HG02870 (cell line): ENCODE data around the gene RNF212.

ENCODE experiments used
- ATAC-seq: cut with Tn5 transposase; IDR thresholded peaks from one replicate; pipeline ENCODE4 v1.9.1; 2021; ENCODE audit warnings: mild to moderate bottlenecking, moderate library complexity; ENCODE audit not compliant: unreplicated experiment

The RNF212 gene

DNA sequence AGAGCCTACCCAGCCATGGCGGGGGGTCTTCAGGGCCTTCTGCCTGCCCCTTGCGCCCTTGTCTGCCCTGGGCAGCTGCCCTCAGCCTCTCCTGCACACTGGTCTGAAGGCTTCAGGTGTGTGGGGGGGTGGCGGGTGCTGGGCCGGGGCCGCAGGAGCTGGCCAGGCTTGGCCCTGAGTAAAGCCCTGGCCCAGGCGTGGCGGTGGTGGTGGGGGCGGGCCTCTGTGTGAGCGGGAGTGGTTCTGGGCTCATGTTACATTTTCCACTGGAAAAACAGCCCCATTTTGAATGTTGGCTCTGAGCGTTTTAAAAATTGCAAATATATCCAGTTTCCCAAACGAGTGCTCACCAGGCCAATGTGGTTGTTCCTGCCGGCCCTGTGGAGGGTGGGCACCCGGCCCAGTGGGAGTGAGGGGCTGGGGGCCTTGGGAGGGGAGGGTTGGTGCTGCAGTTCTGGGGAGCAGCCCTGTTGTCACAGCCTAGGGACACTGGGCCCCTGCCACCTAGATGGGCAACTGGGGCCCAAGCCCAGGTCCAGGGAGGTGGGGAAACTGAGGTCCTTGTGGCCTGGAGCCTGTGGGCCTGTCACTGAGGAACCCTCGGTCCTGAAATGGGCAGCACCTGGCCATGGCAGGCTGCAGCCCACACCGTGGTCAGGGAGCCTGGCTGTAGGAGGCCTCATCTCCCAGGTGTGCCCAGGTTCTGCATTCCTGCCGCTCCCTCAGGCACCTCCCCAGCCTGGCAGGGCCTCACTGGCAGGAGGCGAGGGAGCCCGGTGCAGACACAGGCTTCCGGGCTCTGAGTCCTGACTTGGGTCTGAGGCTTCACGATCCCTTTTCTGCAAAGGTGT lies 73.6 kb downstream of the RNF212 start:
- no peak for ATAC-seq

DNA sequence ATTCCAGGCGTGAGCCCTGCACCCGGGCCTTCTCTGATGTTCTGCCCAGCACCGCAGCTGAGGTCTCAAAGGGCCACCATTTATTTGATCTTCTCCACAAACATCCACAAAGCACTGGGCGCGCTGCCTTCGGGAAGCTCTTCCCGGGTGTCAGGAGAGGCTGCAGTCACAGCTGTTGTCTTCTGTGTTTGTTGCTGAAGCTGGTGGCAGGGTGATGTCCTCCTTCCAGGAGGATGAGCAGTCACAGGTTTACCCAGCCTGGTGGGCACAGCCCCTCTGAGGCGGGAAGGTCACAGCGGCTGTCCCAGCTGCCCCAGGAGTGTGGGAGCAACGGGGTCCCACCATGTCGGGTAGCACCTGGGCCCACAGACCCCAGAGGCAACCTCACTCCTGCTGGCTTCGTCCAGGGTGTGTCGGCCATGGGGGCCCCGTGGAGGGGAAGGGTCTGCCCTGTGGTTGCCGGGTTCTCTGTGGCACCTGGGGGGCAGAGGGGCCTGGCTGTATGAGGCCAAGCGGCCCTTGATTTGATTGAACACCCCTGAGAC lies 74.3 kb downstream of the RNF212 start:
- no peak for ATAC-seq

DNA sequence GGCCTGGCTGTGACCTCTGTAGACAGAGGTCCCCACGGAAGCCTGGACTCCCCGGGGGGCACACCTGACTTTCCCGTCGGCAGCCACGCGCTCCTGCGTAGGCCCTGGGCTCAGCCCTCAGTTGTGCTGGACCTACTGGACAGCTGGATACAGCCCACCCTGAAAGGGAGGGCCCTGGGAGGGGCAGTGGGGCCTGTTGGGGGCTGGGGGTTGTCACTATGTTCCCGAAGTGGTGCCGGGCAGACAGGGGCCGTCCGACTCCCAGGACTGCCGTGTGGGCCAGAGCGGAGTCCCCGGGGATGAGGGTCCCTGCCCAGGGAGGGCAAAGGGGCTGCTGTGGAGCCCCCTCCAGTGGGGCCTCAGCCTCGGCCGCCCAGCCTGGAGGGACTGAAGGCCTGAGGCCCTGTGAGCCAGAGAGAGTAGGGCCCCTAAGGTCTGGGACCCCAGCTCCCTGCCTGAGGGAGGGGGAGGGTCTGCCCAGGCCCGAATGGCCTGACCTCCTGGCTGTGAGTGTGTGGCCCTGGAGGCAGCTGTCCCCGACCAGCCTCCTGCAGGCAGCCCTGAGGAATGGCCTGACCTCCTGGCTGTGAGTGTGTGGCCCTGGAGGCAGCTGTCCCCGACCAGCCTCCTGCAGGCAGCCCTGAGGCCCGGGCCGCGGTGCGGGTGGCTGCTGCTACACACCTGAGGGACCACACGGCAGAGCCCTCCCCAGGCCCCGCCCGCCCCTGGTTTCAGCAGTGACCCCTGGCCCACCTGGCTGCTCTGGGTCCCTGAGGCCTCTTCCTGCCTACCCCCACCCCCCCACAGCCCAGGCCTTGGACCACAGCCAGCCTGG lies 76.2 kb downstream of the RNF212 start:
- no peak for ATAC-seq

DNA sequence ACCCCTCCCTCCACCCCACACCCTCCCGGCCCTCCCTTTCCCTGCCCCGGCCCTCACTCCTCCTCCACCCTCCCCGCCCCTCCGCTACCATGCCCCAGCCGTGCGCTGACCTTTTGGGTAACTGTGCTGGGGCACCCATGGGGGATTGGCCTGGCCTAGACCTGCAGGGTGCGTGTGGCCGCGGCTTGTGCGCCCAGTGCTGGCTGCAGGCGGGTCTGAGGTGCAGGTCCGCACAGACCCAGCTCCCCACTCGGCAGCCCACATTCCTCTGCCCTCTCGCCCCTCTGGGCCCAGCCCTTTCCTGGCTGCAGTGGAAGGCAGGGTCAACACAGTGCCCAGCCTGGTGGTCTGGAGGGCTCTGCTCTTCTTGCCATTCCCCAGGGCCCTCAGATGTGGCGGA lies 77.3 kb downstream of the RNF212 start:
- ATAC-seq: no peak

DNA sequence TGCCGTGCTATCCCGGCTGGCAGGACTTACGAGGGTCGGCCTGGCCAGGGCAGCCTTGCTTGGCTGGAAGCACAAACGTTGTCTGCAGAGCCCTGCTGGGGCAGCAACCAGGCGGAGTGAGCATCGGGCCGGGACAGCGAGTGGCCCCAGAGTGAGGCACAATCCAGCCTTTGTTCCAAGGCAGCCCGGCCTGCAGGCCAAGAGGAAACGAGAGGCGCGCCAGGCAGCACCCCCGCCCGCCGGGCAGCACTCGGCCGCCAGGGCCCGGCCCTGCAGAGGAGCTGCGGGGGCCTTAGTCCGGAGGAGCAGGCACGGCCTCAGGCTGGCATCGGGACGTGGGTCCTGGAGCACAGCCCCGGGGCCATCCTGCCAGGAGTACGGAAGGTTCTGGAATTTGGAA lies 77.9 kb downstream of the RNF212 start:
- no peak for ATAC-seq

DNA sequence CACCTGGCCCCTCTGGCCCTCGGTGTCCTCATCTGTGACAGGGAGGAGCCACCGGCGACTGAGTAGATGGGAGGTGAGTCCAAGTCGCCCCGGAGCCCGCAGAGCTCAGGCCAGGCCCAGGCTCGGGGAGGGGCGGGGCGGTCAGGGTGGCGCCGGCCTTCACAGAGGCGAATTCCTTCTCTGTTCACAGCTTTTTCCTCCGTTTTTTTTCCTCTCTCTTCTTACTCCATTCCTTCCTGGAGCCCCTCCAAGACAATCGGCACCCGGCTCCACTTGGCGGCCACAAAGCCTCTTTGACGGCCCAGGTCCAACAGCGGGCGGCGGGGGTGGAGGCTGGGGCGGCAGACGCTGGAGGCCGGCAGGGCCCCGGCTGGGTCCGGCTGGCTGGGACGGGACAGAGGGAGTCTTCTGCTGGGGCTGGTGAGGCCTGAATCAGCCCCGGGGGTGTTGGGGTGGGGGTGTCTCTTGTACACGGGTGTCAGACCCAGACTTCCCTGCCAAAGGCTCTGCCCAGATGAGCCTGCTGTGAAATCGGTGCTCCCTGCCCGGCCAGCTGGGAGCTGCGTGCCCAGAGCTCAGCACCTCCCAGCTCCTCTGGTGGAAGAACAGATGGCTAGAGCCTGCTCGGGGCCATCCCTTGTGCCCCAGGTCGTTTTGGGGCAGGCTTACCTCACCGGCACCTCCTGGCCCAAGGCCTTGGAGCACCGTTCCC lies 79.4 kb downstream of the RNF212 start:
- no peak for ATAC-seq

DNA sequence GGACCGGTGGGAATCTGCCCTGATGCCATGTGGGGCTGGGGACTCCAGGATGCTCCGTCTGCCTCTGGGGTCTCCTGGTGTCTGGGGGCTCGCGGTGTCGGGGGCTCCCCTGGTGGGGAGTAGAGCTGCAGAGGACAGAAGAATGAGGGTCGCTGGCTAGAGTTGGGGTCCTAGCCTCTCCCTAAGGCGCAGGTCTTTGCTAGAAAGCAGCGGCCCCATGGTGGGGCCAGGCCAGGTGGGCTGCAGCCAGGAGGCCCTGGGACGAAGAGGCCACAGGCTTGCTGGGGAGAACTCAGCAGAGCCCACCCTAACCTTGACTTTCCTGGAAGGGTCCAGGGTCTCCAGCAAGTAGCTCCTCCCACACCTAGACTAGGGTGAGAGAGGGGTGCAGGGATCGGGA lies 80.5 kb downstream of the RNF212 start:
- no peak for ATAC-seq

DNA sequence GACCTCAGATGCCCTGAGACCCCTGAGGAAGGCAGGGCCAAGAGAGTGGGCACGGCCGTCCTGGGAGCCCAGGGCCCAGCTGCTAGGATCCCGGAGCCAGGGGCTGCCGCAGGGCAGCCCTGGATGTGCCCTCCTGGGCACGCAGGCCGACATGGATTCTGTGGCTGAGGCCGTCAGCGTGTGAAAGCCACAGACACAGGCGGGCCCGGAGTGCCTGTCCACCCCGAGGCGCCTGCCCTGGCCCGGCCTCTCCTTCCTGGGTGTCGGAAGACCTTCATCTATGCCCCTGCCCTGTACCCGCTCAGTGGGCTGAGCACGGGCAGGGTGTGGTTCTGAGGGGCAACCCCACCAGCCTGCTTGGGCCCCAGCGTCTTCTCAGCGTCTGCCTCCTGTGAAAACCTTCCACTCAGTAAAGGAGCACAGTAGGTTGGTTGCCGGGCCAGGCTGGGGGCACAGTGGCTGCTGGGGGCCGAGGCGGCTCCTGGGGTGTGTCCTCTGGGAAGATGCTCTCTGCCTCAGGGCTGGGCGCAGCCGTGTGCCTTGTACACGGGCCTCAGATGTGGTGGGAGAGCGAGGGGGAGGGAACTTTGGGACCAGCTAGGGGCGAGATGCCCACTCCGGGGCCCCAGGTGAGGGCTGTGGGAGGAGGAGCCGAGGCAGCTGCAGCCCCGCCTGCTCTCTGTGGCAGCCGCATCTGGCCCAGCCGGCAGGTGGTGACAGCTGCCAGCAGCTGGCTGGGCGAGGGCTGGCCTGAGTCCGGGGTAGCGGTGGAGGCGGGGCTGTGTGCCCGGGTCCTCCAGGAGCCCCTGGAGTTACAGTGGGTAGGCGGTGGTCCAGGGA lies 81.2 kb downstream of the RNF212 start:
- no peak for ATAC-seq

DNA sequence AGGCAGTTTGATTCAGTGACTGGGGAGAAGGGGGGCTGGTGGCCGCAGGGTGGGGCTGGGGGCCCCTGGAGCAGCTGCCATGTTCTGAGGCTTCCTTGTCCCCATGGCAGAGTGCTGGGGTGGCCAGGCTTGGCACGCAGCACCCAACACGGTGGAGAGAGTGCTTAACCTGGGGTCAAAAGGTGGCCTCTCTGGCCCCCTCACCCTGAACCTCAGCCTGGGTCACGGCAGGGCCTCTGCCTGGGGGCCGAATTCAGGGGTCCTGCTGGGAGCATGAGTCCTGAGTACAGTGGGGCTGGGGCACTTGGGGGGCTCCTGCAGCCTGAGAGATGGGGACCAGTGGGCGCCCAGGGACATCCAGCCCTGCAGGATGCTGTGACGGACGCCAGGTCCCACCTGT lies 82.0 kb downstream of the RNF212 start:
- ATAC-seq: no peak

DNA sequence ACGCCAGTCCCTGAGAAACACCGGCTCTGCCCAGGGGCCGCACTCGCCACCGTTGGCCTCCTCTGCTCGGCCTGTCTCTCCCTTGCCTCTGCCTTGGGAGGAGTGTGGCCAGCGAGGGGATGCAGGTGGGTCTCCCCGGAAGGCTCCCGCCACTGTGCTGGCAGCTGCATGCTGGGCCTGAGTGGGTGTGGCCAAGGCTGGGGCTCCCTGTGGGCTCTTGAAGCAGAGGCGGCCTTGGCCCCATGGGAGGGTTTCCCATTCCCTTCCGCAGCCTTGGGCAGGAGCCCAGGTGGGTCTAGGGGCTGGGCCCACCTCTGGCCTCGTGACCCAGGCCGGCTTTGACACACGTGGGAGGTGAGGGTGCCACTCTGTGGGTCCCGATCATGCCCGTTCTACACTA lies 82.8 kb downstream of the RNF212 start:
- ATAC-seq: no peak

DNA sequence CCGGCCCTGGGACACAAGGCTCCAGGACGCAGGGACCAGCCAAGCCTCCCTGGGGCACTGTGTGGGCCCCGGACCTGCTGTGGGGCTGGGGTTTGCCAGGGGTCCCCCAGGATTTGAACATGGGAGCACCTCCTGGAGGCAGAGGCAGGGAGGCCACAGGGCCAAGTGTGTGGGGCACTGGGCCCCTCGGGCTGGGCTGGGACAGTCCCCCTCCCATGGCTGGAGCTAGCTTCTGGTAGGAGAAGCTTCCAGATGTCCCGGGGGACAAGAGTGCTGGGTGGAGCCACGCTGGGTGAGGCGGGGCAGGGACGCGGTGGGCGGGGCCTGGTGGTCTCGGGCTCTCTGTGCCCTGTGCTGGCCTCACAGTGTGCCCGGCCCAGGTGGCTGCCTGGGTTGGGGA lies 83.3 kb downstream of the RNF212 start:
- no peak for ATAC-seq

DNA sequence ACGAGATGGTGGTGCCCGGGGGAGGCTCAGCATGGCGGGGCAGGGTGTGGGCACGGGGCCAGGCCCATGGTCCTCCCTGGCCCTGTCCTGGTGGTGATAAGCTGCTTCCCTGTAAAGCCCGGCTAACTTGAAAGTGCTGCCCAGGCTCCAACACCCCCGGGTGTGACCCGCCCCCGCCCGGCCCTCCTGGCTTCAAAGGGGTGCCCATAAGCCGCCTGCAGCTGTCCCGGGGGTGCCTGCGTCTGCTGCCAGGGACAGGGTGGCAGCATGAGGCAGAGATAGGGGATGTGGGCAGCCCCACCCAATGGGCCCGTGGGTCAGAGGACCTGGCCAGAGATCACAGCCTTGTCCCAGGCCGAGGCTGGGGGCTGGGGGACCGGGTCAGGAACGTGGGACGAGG lies 83.8 kb downstream of the RNF212 start:
- ATAC-seq: no peak

DNA sequence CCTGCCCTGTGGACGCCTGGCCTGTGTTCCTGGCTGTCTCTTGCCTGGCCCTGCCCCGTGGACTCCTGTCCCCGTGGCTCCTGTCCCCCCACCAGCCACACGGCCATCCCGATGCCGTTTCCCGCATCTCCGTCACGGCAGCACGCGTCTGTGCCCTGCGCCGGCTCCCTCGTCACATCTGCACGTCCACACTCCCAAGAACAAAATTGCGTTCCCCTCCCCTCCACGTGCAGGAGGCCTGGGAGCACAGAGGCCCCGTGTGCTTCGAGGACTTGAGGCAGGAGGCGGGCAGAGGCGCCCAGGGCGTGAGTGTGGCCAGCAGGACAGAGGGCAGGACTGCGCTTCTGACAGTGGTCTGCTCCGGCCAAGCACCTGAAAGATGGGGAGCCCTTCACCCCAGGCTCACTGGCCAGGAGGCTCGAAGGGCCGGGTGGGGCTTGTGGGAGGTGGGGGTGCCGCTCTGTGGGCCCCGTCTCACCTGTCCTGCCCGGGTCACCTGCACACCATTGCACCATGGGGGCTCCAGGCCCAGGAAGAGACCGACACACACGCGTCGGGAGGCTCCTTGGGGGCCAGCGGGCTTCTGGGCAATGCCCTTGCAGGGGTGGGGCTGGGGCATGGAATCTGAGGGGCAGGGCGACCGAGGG lies 84.7 kb downstream of the RNF212 start:
- ATAC-seq: no peak

DNA sequence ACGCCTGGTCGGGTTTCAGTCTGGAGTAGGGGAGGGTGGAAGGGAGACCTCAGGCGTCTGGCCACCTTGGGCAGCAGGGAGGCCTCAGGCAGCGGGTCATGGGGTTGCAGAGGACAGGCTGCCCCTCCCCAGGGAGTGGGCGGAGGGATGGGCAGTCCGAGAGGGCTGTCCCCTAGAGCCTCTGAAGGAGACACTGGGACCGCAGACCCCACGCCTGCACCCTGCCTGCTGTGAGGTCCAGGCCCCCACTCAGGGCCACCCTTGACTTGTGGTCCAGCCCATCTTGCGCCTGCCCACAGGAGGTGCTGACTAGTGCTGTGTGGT lies 85.5 kb downstream of the RNF212 start:
- ATAC-seq: no peak

DNA sequence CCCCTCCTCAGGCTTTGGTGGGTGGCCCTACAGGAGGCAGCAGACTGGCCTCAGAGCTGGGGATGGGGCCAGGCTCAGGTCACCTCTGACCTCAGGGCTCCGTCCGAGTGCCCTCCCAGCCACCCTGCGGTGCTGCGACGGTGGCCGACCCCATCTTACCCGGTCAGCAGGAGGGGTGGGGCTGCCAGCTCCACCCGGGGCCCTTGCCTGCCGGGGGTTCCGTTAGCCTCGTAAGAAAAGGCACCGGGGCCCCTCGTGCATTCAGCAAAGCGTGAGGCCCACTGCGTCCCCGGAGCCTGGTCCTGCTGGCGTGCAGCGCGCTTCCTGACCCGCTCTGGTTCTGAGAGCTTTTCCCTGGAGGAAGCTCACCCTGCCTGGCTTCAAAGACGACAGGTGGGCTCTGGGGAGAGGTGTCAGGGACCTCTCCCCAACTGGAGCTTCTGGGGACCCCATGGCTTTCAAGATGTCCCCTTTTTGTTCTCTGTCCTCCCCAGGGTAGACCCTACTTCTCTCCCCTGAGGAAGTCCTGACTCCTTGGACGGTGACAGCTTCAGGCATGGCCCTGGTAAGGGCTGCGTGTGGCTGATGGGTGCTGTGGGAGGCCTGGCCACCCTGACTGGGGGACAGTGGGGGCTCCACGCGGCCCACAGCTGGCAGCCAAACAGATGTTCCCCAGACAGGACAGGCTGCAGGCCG lies 86.0 kb downstream of the RNF212 start:
- no peak for ATAC-seq

DNA sequence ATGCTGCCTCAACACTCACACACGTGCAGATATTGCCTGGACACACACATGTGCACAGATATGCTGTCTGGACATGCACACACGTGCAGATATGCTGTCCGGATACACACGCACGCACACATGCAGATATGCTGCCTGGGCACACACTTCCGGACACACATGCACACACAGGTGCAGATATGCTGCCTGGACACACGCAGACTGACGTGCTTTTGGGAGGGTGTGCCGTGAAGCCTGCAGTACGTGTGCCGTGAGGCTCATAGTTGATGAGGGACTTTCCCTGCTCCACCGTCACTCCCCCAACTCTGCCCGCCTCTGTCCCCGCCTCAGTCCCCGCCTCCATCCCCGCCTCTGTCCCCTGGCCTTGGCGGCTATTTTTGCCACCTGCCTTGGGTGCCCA lies 87.2 kb downstream of the RNF212 start:
- peak; percentile 65 for ATAC-seq

DNA sequence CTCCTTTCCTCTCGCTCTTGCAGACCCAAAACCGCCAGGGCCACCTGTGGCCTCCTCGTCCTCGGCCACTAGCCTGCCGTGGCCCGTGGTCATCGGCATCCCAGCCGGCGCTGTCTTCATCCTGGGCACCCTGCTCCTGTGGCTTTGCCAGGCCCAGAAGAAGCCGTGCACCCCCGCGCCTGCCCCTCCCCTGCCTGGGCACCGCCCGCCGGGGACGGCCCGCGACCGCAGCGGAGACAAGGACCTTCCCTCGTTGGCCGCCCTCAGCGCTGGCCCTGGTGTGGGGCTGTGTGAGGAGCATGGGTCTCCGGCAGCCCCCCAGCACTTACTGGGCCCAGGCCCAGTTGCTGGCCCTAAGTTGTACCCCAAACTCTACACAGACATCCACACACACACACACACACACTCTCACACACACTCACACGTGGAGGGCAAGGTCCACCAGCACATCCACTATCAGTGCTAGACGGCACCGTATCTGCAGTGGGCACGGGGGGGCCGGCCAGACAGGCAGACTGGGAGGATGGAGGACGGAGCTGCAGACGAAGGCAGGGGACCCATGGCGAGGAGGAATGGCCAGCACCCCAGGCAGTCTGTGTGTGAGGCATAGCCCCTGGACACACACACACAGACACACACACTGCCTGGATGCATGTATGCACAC lies 88.3 kb downstream of the RNF212 start:
- no peak for ATAC-seq

DNA sequence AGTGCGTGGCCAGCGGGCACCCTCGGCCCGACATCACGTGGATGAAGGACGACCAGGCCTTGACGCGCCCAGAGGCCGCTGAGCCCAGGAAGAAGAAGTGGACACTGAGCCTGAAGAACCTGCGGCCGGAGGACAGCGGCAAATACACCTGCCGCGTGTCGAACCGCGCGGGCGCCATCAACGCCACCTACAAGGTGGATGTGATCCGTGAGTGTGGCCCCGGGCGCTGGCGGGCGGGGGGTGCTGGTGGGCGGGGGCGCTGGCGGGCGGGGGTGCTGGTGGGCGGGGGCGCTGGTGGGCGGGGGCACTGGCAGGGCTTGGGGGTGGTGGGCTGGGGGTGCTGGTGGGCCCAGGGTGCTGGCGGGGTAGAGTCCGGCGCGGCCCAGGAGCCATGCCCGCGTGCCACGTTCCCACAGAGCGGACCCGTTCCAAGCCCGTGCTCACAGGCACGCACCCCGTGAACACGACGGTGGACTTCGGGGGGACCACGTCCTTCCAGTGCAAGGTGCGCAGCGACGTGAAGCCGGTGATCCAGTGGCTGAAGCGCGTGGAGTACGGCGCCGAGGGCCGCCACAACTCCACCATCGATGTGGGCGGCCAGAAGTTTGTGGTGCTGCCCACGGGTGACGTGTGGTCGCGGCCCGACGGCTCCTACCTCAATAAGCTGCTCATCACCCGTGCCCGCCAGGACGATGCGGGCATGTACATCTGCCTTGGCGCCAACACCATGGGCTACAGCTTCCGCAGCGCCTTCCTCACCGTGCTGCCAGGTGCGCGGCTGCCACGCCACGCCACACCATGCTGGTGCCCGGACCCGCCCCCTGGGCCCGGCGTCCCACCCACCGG lies 89.2 kb downstream of the RNF212 start:
- ATAC-seq: no peak
